Measurements from ENCODE around the gene OR2F1.

GRCh38 chr7:143988976-143989745, 34.5 kb downstream of the OR2F1 start:
- TF ChIP-seq CTCF (IDR thresholded peaks at IDR 0.05) (no peak), ZFX (IDR thresholded peaks at IDR 0.05; ENCODE audit: borderline replicate concordance) (no peak)
